Mesodermal cell (in vitro differentiated cells): ENCODE data around the gene COL6A3.
"Not testable (repeated sequence)": the region's sequence is repeated elsewhere in the genome, so short reads cannot be mapped to it uniquely, and the experiment has no call there.

ENCODE experiments used
- H3K27ac ChIP-seq: 2 replicates; pipeline ENCODE4 v1.7.0; 2013; ENCODE audit warnings: mild to moderate bottlenecking, low read depth, low read length, moderate library complexity; ENCODE audit not compliant: severe bottlenecking
- H3K36me3 ChIP-seq: 2 replicates; pipeline ENCODE4 v1.7.1; 2013; ENCODE audit warnings: mild to moderate bottlenecking, low read length, moderate library complexity; ENCODE audit not compliant: control insufficient read depth, insufficient read depth
- H3K4me1 ChIP-seq: one replicate; pipeline ENCODE4 v1.7.1; 2013; ENCODE audit warnings: mild to moderate bottlenecking, low read length; ENCODE audit not compliant: insufficient read depth, control insufficient read depth, poor library complexity, severe bottlenecking
- H3K4me3 ChIP-seq: 2 replicates; pipeline ENCODE4 v1.7.0; 2013; ENCODE audit warnings: low read length, control low read depth, mild to moderate bottlenecking; ENCODE audit not compliant: insufficient read depth, poor library complexity, severe bottlenecking; ENCODE audit errors: extremely low read depth
- H3K9me3 ChIP-seq: 2 replicates; pipeline ENCODE4 v1.7.1; 2013; ENCODE audit warnings: mild to moderate bottlenecking, low read length, moderate library complexity; ENCODE audit not compliant: control insufficient read depth
- WGBS, 2 experiments: methylation state at CpG; one replicate each; pipeline ENCODE4 v1.1.5; 2013; ENCODE audit warnings: missing lambda C conversion rate in 2 of 2; ENCODE audit not compliant: insufficient coverage in 2 of 2; 5-methylcytosine and 5-hydroxymethylcytosine counted together

The COL6A3 gene

GRCh38 chr2:237358721-237359517 lies 55.0 kb downstream of the COL6A3 start:
- no peak overlapping the region for H3K4me3 ChIP-seq
- WGBS, 2 experiments: 54 to 77% methylated on average over 3 of the region's 9 CpGs
- no peak overlapping the region for H3K27ac ChIP-seq
- no peaks in the 10 kb centered on the region for H3K4me1 ChIP-seq
- no peaks in the 10 kb centered on the region for H3K9me3 ChIP-seq
- H3K36me3 ChIP-seq: peaks cover 56% of the 10 kb centered on the region

- Histone ChIP-seq H3K27ac (no peak overlapping the region), H3K4me3 (no peak overlapping the region), H3K9me3 (no peaks in the 10 kb centered on the region), H3K36me3 (peaks cover 44% of the 10 kb centered on the region), H3K4me1 (no peaks in the 10 kb centered on the region)
- WGBS, 2 experiments: 98 to 100% methylated on average over 5 of the region's 5 CpGs
Measured at GRCh38 chr2:237355701-237356100, 58.3 kb downstream of the COL6A3 start.

GRCh38 chr2:237354892-237355291 lies 59.1 kb downstream of the COL6A3 start:
- Histone ChIP-seq H3K9me3 (no peaks in the 10 kb centered on the region), H3K27ac (no peak overlapping the region), H3K4me3 (no peak overlapping the region), H3K36me3 (peaks cover 44% of the 10 kb centered on the region), H3K4me1 (no peaks in the 10 kb centered on the region)
- WGBS, 2 experiments: 89 to 97% methylated on average over 4 to 7 of the region's 8 CpGs

- not testable (repeated sequence) for H3K27ac ChIP-seq, H3K4me1 ChIP-seq, H3K9me3 ChIP-seq, H3K4me3 ChIP-seq
- 86 to 87% methylated on average over 5 of the region's 6 CpGs for WGBS, 2 experiments
- H3K36me3 ChIP-seq: peaks cover 39% of the 10 kb centered on the region
Measured at GRCh38 chr2:237354172-237354571, 59.8 kb downstream of the COL6A3 start.

GRCh38 chr2:237353215-237353614 lies 60.7 kb downstream of the COL6A3 start:
- H3K4me3 ChIP-seq: no peak overlapping the region
- no peaks in the 10 kb centered on the region for H3K4me1 ChIP-seq
- no peaks in the 10 kb centered on the region for H3K9me3 ChIP-seq
- H3K36me3 ChIP-seq: peaks cover 41% of the 10 kb centered on the region
- H3K27ac ChIP-seq: no peak overlapping the region
- 53 to 60% methylated on average over 3 to 5 of the region's 5 CpGs for WGBS, 2 experiments

GRCh38 chr2:237352279-237352845 lies 61.6 kb downstream of the COL6A3 start:
- WGBS, 2 experiments: 76 to 93% methylated on average over 2 to 4 of the region's 6 CpGs
- Histone ChIP-seq H3K27ac (no peak overlapping the region), H3K9me3 (no peaks in the 10 kb centered on the region), H3K36me3 (peaks cover 42% of the 10 kb centered on the region), H3K4me1 (no peaks in the 10 kb centered on the region), H3K4me3 (no peak overlapping the region)

GRCh38 chr2:237351796-237352195 lies 62.2 kb downstream of the COL6A3 start:
- WGBS, 2 experiments: 86 to 91% methylated on average over 3 of the region's 4 CpGs

GRCh38 chr2:237351046-237351445 lies 62.9 kb downstream of the COL6A3 start:
- Histone ChIP-seq H3K36me3 (peaks cover 45% of the 10 kb centered on the region), H3K4me1 (no peaks in the 10 kb centered on the region), H3K4me3 (no peak overlapping the region), H3K27ac (no peak overlapping the region), H3K9me3 (no peaks in the 10 kb centered on the region)
- 70% methylated on average over 2 to 4 of the region's 8 CpGs for WGBS, 2 experiments

More at GRCh38 chr2:237351796-237352195, 62.2 kb downstream of the COL6A3 start:
- Histone ChIP-seq H3K4me3 (no peak overlapping the region), H3K36me3 (peaks cover 40% of the 10 kb centered on the region), H3K27ac (no peak overlapping the region), H3K9me3 (no peaks in the 10 kb centered on the region), H3K4me1 (no peaks in the 10 kb centered on the region)

- Histone ChIP-seq H3K4me1 (no peaks in the 10 kb centered on the region), H3K9me3 (no peaks in the 10 kb centered on the region), H3K4me3 (no peak overlapping the region), H3K36me3 (peaks cover 44% of the 10 kb centered on the region), H3K27ac (no peak overlapping the region)
- 90 to 100% methylated on average over 3 to 5 of the region's 6 CpGs for WGBS, 2 experiments
Measured at GRCh38 chr2:237350597-237350996, 63.4 kb downstream of the COL6A3 start.

- Histone ChIP-seq H3K36me3 (peaks cover 38% of the 10 kb centered on the region), H3K9me3 (no peaks in the 10 kb centered on the region), H3K4me1 (no peaks in the 10 kb centered on the region), H3K27ac (no peak overlapping the region), H3K4me3 (no peak overlapping the region)
- WGBS, 2 experiments: 94 to 98% methylated on average over 11 of the region's 11 CpGs
Measured at GRCh38 chr2:237350070-237350469, 63.9 kb downstream of the COL6A3 start.

- Histone ChIP-seq H3K9me3 (no peaks in the 10 kb centered on the region), H3K27ac (no peak overlapping the region), H3K36me3 (peaks cover 30% of the 10 kb centered on the region), H3K4me1 (no peaks in the 10 kb centered on the region), H3K4me3 (no peak overlapping the region)
- 83 to 100% methylated on average over 8 to 9 of the region's 11 CpGs for WGBS, 2 experiments
Measured at GRCh38 chr2:237348281-237348865, 65.6 kb downstream of the COL6A3 start.
